ENCODE results near the gene USP17L30.
"Not testable (repeated sequence)": the region's sequence is repeated elsewhere in the genome, so short reads cannot be mapped to it uniquely, and the experiment has no call there.

Gene USP17L30, protein sequence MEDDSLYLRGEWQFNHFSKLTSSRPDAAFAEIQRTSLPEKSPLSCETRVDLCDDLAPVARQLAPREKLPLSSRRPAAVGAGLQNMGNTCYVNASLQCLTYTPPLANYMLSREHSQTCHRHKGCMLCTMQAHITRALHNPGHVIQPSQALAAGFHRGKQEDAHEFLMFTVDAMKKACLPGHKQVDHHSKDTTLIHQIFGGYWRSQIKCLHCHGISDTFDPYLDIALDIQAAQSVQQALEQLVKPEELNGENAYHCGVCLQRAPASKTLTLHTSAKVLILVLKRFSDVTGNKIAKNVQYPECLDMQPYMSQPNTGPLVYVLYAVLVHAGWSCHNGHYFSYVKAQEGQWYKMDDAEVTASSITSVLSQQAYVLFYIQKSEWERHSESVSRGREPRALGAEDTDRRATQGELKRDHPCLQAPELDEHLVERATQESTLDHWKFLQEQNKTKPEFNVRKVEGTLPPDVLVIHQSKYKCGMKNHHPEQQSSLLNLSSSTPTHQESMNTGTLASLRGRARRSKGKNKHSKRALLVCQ

DNA sequence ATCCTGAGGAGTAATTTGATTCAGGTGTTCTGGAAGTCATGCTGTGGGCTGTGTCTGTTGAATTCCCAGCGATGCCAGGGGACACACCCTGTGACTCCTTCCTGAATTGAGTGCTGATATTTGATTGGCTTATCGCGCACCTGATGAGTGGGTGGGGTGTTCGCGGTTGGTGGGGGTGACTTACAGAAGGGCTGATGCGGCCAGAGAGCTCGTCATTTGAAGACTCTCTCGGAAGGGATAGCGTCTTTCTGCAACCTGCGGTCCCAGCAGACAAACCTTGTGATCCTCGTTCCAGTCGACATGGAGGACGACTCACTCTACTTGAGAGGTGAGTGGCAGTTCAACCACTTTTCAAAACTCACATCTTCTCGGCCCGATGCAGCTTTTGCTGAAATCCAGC is at the start of gene USP17L30:
Gene USP17L30 (plus strand): TSS at position 301 of the 400 bp plus-strand sequence. CDS start 0 bp downstream, at position 301.
- not testable (repeated sequence) for DNase-seq

- DNase-seq, result not testable (repeated sequence)
Measured at GRCh38 chr4:9324191-9324590, 38.7 kb upstream of the USP17L30 start.

GRCh38 chr4:9324865-9325264 is 38.1 kb upstream of the USP17L30 start, which contains the start of gene USP17L24:
Gene USP17L24 (plus strand): TSS chr4:9325165. CDS start chr4:9325165, 0 bp downstream.
- not testable (repeated sequence) for DNase-seq

- DNase-seq, result not testable (repeated sequence)
Measured at GRCh38 chr4:9329611-9330010, 33.3 kb upstream of the USP17L30 start, which contains the start of gene USP17L25. Gene USP17L25 (plus strand): TSS chr4:9329911. CDS start chr4:9329911, 0 bp downstream.

DNA sequence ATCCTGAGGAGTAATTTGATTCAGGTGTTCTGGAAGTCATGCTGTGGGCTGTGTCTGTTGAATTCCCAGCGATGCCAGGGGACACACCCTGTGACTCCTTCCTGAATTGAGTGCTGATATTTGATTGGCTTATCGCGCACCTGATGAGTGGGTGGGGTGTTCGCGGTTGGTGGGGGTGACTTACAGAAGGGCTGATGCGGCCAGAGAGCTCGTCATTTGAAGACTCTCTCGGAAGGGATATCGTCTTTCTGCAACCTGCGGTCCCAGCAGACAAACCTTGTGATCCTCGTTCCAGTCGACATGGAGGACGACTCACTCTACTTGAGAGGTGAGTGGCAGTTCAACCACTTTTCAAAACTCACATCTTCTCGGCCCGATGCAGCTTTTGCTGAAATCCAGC is 28.6 kb upstream of the USP17L30 start, which contains the start of gene USP17L26:
Gene USP17L26 (plus strand): TSS at position 301 of the 400 bp plus-strand sequence. CDS start 0 bp downstream, at position 301.
- DNase-seq, result not testable (repeated sequence)

- DNase-seq, result not testable (repeated sequence)
Measured at GRCh38 chr4:9339103-9339502, 23.8 kb upstream of the USP17L30 start, which contains the start of gene USP17L5. Gene USP17L5 (plus strand): TSS chr4:9339403. CDS start chr4:9339403, 0 bp downstream.

DNA sequence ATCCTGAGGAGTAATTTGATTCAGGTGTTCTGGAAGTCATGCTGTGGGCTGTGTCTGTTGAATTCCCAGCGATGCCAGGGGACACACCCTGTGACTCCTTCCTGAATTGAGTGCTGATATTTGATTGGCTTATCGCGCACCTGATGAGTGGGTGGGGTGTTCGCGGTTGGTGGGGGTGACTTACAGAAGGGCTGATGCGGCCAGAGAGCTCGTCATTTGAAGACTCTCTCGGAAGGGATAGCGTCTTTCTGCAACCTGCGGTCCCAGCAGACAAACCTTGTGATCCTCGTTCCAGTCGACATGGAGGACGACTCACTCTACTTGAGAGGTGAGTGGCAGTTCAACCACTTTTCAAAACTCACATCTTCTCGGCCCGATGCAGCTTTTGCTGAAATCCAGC is 19.1 kb upstream of the USP17L30 start, which contains the start of gene USP17L27:
Gene USP17L27 (plus strand): TSS at position 301 of the 400 bp plus-strand sequence. CDS start 0 bp downstream, at position 301.
- DNase-seq, result not testable (repeated sequence)

GRCh38 chr4:9348593-9348992 is 14.3 kb upstream of the USP17L30 start, which contains the start of gene USP17L28:
Gene USP17L28 (plus strand): TSS chr4:9348893. CDS start chr4:9348893, 0 bp downstream.
- not testable (repeated sequence) for DNase-seq

GRCh38 chr4:9350866-9351265 is 12.1 kb upstream of the USP17L30 start:
- DNase-seq, result not testable (repeated sequence)

DNA sequence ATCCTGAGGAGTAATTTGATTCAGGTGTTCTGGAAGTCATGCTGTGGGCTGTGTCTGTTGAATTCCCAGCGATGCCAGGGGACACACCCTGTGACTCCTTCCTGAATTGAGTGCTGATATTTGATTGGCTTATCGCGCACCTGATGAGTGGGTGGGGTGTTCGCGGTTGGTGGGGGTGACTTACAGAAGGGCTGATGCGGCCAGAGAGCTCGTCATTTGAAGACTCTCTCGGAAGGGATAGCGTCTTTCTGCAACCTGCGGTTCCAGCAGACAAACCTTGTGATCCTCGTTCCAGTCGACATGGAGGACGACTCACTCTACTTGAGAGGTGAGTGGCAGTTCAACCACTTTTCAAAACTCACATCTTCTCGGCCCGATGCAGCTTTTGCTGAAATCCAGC is 9.6 kb upstream of the USP17L30 start, which contains the start of gene USP17L29:
Gene USP17L29 (plus strand): TSS at position 301 of the 400 bp plus-strand sequence. CDS start 0 bp downstream, at position 301.
- not testable (repeated sequence) for DNase-seq

GRCh38 chr4:9379881-9380280 is 17.0 kb downstream of the USP17L30 start:
- not testable (repeated sequence) for DNase-seq

DNA sequence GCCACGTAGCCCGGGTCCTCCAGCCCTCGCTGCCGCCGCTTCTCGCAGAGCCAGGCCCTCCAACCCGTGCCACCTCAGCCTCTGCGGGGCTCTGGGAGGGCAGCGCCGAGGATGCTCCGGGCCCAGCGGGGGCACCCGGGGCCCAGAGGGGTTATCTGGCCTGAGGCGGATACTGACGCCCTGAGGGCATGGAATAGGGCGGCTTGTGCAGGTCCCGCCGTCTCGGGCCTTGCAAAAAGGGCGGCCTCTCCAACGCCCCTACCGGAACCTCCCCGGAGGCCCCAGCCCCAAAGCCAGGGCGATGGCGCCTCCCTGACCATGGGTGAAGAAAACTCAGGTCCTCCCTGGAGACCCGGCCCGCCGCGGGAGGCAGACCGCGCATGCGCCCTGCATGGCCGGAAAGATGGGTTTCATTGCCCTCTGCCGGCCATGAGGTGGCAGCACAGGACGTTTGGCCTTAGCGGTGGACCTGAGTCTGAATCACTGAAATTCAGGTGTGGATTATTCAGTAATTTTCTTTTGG is 18.1 kb downstream of the USP17L30 start:
- not testable (repeated sequence) for DNase-seq

DNA sequence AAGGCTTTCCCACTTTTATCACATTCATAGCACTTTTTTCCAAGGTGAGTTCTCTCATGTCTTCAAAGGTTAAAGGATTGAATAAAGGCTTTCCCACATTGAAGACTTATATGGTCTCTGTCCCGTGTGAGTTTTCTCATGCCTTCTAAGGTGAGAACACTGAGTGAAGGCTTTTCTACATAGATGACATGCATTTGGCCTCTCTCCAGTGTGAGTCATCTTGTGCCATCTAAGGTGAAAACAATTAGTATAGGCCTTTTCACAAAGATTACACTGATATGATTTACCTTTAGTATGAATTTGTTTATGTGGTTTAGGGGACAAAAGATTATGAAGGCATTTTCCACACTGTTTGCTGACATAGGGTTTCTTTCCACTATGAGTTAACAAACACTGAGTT is 21.2 kb downstream of the USP17L30 start:
- no peak for DNase-seq

DNA sequence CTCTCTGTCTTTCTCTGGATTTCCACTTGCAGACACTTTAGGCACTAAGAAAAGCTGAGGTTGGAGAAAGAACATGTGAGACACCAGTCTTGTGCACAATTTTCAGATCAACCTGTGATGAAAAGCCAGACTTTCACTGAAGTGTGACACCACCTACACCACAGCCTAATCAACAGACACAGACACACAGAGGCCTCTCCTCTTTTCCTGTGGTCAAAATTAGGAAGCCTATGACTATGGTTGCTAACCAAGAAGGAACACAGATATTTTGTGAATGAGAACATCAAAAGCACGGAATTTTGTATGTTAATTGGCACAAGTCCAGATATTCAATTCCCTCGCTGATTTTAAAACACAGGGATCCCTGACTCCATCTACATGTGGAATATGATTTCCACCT is 26.1 kb downstream of the USP17L30 start:
- not testable (repeated sequence) for DNase-seq

DNA sequence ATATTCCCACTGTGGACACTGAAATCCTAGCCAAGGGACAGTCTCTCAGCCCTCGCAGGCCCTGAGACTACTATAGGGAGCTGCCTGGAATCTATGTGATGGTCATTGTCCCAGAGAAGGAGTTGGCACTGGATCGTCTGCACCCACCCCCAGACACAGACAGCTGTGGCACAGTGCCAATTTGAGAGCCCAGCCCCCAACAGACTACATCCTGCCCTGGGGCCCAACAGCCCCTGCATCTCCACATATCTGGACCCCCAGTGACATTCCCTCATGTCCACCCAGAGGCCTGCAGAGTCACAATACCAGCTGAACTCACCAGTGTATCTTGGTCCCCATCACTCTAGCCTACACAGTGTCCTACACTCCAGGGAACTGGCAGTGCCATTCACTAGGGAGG is 42.8 kb downstream of the USP17L30 start:
- DNase-seq, result not testable (repeated sequence)

- not testable (repeated sequence) for DNase-seq
Measured at GRCh38 chr4:9406491-9406890, 43.6 kb downstream of the USP17L30 start.

DNA sequence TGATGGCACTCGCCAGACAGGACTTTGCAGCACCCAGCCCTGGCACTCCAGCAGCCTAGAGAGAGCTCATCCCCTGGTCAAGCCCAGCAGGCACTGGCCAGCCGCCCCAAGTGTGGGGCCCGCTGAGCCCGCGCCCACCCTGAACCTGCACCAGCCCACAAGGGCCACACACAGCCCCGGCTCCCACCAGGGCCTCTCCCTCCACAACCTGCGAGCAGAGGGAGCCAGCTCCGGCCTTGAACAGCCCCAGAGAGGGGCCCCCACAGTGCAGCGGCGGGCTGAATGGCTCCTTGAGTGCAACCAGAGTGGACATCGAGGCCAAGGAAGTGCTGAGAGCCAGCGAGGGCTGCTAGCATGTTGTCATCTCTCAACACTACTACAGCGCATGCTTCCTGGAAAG is 46.9 kb downstream of the USP17L30 start:
- no peak for DNase-seq

All from HCEC 1CT (cell line).